Progenitor cell of endocrine pancreas (in vitro differentiated cells): ENCODE data around the gene TDRKH. TPM values are rescaled to one million over a fixed set of nuclear protein-coding genes. Genes with fewer than 3 reads are reported as not detected.

Experiments used
- DNase-seq: peaks from one replicate; pipeline ENCODE4 v3.0.0; 2021; ENCODE audit warnings: low spot score; ENCODE audit not compliant: unreplicated experiment
- H3K27ac Mint-ChIP-seq: 2 replicates; pipeline ENCODE4 v1.8.0; 2021; ENCODE audit warnings: mild to moderate bottlenecking, moderate library complexity, mixed read lengths
- H3K27me3 Mint-ChIP-seq: 2 replicates; pipeline ENCODE4 v1.8.0; 2021; ENCODE audit warnings: mixed read lengths
- H3K36me3 Mint-ChIP-seq: 2 replicates; pipeline ENCODE4 v1.8.0; 2022; ENCODE audit warnings: mixed read lengths; ENCODE audit not compliant: insufficient read depth
- H3K4me1 Mint-ChIP-seq: 2 replicates; pipeline ENCODE4 v1.8.0; 2021; ENCODE audit warnings: low read depth, mixed read lengths
- H3K4me3 Mint-ChIP-seq: 2 replicates; pipeline ENCODE4 v1.8.0; 2021; ENCODE audit warnings: low read depth, mild to moderate bottlenecking, moderate library complexity, mixed read lengths
- H3K9me3 Mint-ChIP-seq: 2 replicates; pipeline ENCODE4 v1.8.0; 2021; ENCODE audit warnings: low read depth, mixed read lengths
- total RNA-seq: library from RNA; stranded (reverse); gene quantifications from 2 replicates; pipeline ENCODE4 v1.2.1, GENCODE V29; 2021
- TF ChIP-seq, protein P1 (sequence below): fragments of 200-600 bp; sonication (generic); IDR thresholded peaks from one replicate; pipeline ENCODE4 v1.5.0; 2021; ENCODE audit warnings: antibody characterized with exemption, mild to moderate bottlenecking; ENCODE audit not compliant: unreplicated experiment

The TDRKH gene
- total RNA-seq, 1 donor from 2014 or later = 16.5 TPM

DNA sequence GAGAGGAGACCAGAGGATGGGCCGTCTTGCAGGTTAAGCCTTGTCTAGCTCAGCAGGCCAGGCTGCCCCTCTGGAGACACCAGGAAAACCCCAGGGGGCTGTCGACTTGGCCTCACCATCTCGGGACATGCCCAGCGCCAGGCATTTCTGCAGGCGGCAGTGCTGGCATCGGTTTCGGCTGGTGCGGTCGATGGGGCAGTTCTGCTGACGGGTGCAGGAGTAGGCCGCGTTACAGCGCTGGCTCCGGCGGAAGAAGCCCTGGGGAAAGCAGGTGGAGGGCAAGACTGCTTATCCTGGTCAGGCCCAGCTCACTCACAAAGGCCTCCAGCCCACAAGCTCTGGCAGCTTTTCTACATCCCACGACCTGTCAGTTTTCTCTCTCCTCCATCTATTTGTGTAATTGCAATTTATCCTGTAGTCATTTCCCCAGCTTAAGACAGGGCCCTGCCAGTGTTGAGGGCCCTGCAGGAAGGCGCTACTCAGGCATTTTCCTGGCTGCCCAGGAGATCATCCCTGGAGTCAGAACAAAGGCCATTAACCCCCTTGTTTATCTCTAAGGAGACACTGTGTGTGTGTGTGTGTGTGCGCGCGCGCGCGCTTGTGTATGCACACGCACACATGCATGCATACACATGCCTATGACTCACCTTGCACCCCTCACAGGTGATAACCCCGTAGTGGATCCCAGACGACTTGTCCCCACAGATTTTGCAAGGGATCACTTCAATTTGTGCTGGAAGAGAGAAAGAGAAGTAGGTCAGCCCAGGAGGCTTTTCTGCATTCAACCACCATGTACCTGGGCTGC, 26.4 kb upstream of the TDRKH start:
- Mint-ChIP-seq H3K27ac (no peak overlapping the region), H3K36me3 (no peaks in the 10 kb centered on the region), H3K9me3 (no peaks in the 10 kb centered on the region), H3K4me3 (no peak overlapping the region), H3K4me1 (peaks cover 2% of the 10 kb centered on the region), H3K27me3 (peaks cover 18% of the 10 kb centered on the region)
- TF ChIP-seq, protein P1, sequence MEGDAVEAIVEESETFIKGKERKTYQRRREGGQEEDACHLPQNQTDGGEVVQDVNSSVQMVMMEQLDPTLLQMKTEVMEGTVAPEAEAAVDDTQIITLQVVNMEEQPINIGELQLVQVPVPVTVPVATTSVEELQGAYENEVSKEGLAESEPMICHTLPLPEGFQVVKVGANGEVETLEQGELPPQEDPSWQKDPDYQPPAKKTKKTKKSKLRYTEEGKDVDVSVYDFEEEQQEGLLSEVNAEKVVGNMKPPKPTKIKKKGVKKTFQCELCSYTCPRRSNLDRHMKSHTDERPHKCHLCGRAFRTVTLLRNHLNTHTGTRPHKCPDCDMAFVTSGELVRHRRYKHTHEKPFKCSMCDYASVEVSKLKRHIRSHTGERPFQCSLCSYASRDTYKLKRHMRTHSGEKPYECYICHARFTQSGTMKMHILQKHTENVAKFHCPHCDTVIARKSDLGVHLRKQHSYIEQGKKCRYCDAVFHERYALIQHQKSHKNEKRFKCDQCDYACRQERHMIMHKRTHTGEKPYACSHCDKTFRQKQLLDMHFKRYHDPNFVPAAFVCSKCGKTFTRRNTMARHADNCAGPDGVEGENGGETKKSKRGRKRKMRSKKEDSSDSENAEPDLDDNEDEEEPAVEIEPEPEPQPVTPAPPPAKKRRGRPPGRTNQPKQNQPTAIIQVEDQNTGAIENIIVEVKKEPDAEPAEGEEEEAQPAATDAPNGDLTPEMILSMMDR = no peak
- DNase-seq = no peak

DNA sequence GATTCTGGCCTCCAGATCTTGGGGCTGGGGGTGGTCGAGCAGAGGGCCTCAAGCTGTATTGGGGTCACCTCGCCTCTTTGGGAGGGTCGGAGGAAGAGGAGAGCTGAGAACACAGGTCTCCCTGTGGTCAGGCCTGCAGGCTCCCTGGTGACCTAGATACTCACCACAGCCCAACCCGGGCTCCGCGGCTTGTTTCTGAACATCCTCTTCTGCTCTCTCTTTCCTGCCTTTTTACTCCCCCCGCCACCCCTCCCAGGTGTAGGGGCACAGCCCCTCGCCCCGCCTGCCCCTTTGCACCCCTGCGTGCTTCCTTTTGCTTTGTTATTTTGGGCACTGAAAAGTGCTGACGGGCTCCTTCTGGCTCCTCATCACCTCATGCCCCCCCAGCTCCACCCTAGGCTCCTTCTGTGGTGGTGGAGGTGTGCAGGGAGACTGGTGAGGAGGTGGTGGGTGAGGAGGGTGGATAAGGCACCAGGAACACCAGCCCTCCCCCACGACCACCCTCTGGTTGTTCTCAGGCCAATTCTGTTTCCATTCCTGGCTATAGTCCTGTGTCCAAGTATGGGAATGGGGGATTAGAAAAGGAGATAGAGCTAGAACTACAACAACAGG, 25.5 kb upstream of the TDRKH start:
- H3K36me3 Mint-ChIP-seq = no peaks in the 10 kb centered on the region
- H3K27me3 Mint-ChIP-seq = peaks cover 18% of the 10 kb centered on the region
- DNase-seq = no peak

GRCh38 chr1:151814971-151815545, 24.8 kb upstream of the TDRKH start:
- no peak for DNase-seq
- Mint-ChIP-seq H3K9me3 (no peaks in the 10 kb centered on the region), H3K27me3 (peaks cover 16% of the 10 kb centered on the region), H3K4me3 (no peak overlapping the region), H3K4me1 (peaks cover 2% of the 10 kb centered on the region), H3K36me3 (no peaks in the 10 kb centered on the region), H3K27ac (no peak overlapping the region)
- TF ChIP-seq, protein P1 = no peak

More for the DNA sequence above, 25.5 kb upstream of the TDRKH start:
- TF ChIP-seq, protein P1 = no peak
- H3K4me3 Mint-ChIP-seq = no peak overlapping the region
- peaks cover 2% of the 10 kb centered on the region for H3K4me1 Mint-ChIP-seq
- H3K27ac Mint-ChIP-seq = no peak overlapping the region
- no peaks in the 10 kb centered on the region for H3K9me3 Mint-ChIP-seq

DNA sequence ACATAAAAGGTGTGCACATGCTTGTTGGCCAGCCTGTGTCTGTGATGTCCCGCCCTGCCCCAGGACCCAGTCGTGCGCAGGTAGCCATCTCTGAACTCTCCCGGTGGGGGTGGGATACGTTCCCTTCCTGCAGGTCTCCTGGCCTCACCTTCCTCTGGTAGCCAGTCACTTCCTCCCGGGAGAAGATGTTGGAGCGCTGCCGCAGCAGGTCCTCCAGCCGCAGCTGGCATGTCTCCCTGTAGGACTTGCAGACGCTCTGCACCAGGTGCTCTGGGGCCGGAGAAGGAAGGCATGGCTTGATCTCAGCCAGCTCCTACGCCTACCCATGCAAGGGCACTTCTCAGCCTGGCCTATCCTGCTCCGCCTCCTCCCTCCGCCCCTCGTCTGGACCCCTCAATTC, 24.1 kb upstream of the TDRKH start:
- Mint-ChIP-seq H3K27ac (no peak overlapping the region), H3K36me3 (no peaks in the 10 kb centered on the region), H3K4me1 (peaks cover 2% of the 10 kb centered on the region), H3K9me3 (no peaks in the 10 kb centered on the region), H3K4me3 (no peak overlapping the region), H3K27me3 (peaks cover 16% of the 10 kb centered on the region)
- DNase-seq = no peak
- TF ChIP-seq, protein P1 = no peak

- no peak for DNase-seq
- Mint-ChIP-seq H3K27me3 (peaks cover 20% of the 10 kb centered on the region), H3K4me3 (no peak overlapping the region), H3K36me3 (no peaks in the 10 kb centered on the region), H3K27ac (no peak overlapping the region), H3K9me3 (no peaks in the 10 kb centered on the region), H3K4me1 (peaks cover 2% of the 10 kb centered on the region)
- TF ChIP-seq, protein P1 = no peak
Observed at GRCh38 chr1:151813271-151813977, 23.1 kb upstream of the TDRKH start.
